SK-N-SH (cell line): ENCODE measurements around the gene GRK1. TPM values are rescaled to one million over a fixed set of nuclear protein-coding genes. Genes with fewer than 3 reads are reported as not detected.

Experiments used
- CTCF ChIA-PET: fragments of 300-600, 350-600 bp; formaldehyde crosslinking; extraction: SDS; loops from one replicate; lab custom pipeline; 2021; lab: Yijun Ruan, JAX
- POLR2A ChIA-PET: fragments of 350-600 bp; sonication (Branson Sonifier 250); formaldehyde crosslinking; extraction: SDS; loops from one replicate; lab custom pipeline; 2020; ENCODE audit warnings: antibody characterized with exemption, inconsistent platforms; lab: Yijun Ruan, JAX
- DNase-seq: peaks from one replicate; pipeline ENCODE4 v3.0.0; 2012
- H2AFZ ChIP-seq: fragments of 200-600 bp; sonication (generic); 2 replicates; pipeline ENCODE4 v1.8.1; 2016; ENCODE audit warnings: antibody characterized with exemption, mild to moderate bottlenecking, low read depth
- H3F3A ChIP-seq: fragments of 200-600 bp; sonication (generic); replicated peaks from 2 replicates; pipeline ENCODE3; 2016; ENCODE audit warnings: antibody characterized with exemption, mild to moderate bottlenecking; ENCODE audit not compliant: insufficient read depth
- H3K27ac ChIP-seq, 2 experiments: fragments of 200-500 bp in 1 of 2; fragments of 200-600 bp in 1 of 2; sonication (Bioruptor generic) in 1 of 2; sonication (generic), shearing (Covaris generic) in 1 of 2; 2 replicates each; pipeline versions ENCODE4 v1.5.1 to v1.6.1; 2014 to 2016; ENCODE audit warnings: low read depth in 2 of 2, inconsistent platforms in 1 of 2, low read length in 1 of 2, mild to moderate bottlenecking in 1 of 2, mixed read lengths in 1 of 2
- H3K27me3 ChIP-seq: fragments of 200-600 bp; sonication (generic), shearing (Covaris generic); 2 replicates; pipeline ENCODE4 v1.6.1; 2016; ENCODE audit warnings: mixed run types; ENCODE audit not compliant: insufficient read depth
- H3K36me3 ChIP-seq, 2 experiments: fragments of 200-500 bp in 1 of 2; fragments of 200-600 bp in 1 of 2; sonication (Bioruptor generic) in 1 of 2; sonication (generic) in 1 of 2; replicated peaks in 1 of 2; 2 replicates each; pipeline versions ENCODE3 to v1.5.1; 2014 to 2016; ENCODE audit warnings: low read length in 1 of 2, mild to moderate bottlenecking in 1 of 2; ENCODE audit not compliant: insufficient read depth in 2 of 2, control insufficient read depth in 1 of 2
- H3K4me1 ChIP-seq, 2 experiments: fragments of 200-500 bp in 1 of 2; fragments of 200-600 bp in 1 of 2; sonication (Bioruptor generic) in 1 of 2; sonication (generic), shearing (Covaris generic) in 1 of 2; 2 replicates each; pipeline versions ENCODE4 v1.5.1 to v1.6.1; 2014 to 2016; ENCODE audit warnings: low read depth in 1 of 2, low read length in 1 of 2, mixed run types in 1 of 2; ENCODE audit not compliant: insufficient read depth in 2 of 2, control insufficient read depth in 1 of 2
- H3K4me2 ChIP-seq: fragments of 200-600 bp; sonication (generic), shearing (Covaris generic); 2 replicates; pipeline ENCODE4 v1.6.1; 2017; ENCODE audit warnings: mixed run types
- H3K4me3 ChIP-seq, 2 experiments: fragments of 200-500 bp in 1 of 2; fragments of 200-600 bp in 1 of 2; sonication (Bioruptor generic) in 1 of 2; sonication (generic), shearing (Covaris generic) in 1 of 2; 2 replicates each; pipeline versions ENCODE4 v1.5.1 to v1.8.1; 2014 to 2016; ENCODE audit warnings: low read depth in 2 of 2, inconsistent platforms in 1 of 2, low read length in 1 of 2, mild to moderate bottlenecking in 1 of 2, mixed read lengths in 1 of 2, moderate library complexity in 1 of 2
- H3K79me2 ChIP-seq: fragments of 200-600 bp; sonication (generic); 2 replicates; pipeline ENCODE4 v1.8.1; 2017; ENCODE audit warnings: mild to moderate bottlenecking; ENCODE audit not compliant: insufficient read depth
- H3K9ac ChIP-seq: fragments of 200-600 bp; sonication (generic); 2 replicates; pipeline ENCODE4 v1.6.1; 2017; ENCODE audit warnings: mixed run types
- H3K9me2 ChIP-seq: fragments of 200-600 bp; sonication (generic); 2 replicates; pipeline ENCODE4 v1.6.1; 2017; ENCODE audit warnings: mixed run types
- H3K9me3 ChIP-seq: fragments of 200-600 bp; sonication (generic); 2 replicates; pipeline ENCODE4 v1.6.1; 2017; ENCODE audit warnings: mixed run types, mild to moderate bottlenecking, moderate library complexity
- H4K20me1 ChIP-seq: fragments of 200-600 bp; sonication (generic); 2 replicates; pipeline ENCODE4 v1.6.1; 2017; ENCODE audit warnings: mild to moderate bottlenecking, mixed run types; ENCODE audit not compliant: insufficient read depth
- CHD2 ChIP-seq: fragments of 150-350 bp; IDR thresholded peaks from 2 replicates; pipeline ENCODE4 v1.6.1; 2018; ENCODE audit warnings: low read length; ENCODE audit not compliant: partially characterized antibody
- ELF1 ChIP-seq: IDR thresholded peaks from 2 replicates; pipeline ENCODE4 v1.4.0; 2012
- EP300 ChIP-seq, 2 experiments: IDR thresholded peaks; 2 replicates each; pipeline versions ENCODE4 v1.4.0 to v1.6.1; 2012; ENCODE audit warnings: borderline replicate concordance in 1 of 2, low read depth in 1 of 2, low read length in 1 of 2
- FOSL2 ChIP-seq: IDR thresholded peaks from 2 replicates; pipeline ENCODE4 v1.4.0; 2012; ENCODE audit warnings: low read depth, mild to moderate bottlenecking, moderate library complexity, borderline replicate concordance
- FOXJ3 ChIP-seq: sonication (generic); formaldehyde crosslinking; IDR thresholded peaks from 2 replicates; pipeline ENCODE4 v1.5.1; 2020; ENCODE audit warnings: mild to moderate bottlenecking, missing genetic modification reagents
- FOXM1 ChIP-seq: IDR thresholded peaks from 2 replicates; pipeline ENCODE4 v1.4.0; 2012; ENCODE audit warnings: low read depth, mild to moderate bottlenecking
- GATA2 ChIP-seq: sonication (generic); formaldehyde crosslinking; IDR thresholded peaks from 2 replicates; pipeline ENCODE4 v1.5.0; 2020; ENCODE audit warnings: mild to moderate bottlenecking, missing genetic modification reagents
- JUND ChIP-seq: IDR thresholded peaks from 2 replicates; pipeline ENCODE4 v1.4.0; 2012
- MXI1 ChIP-seq: IDR thresholded peaks from 2 replicates; pipeline ENCODE4 v1.6.1; 2012; ENCODE audit warnings: mild to moderate bottlenecking, low read depth, low read length, improper control_type of control experiment
- POLR2AphosphoS5 ChIP-seq: IDR thresholded peaks from 2 replicates; pipeline ENCODE4 v1.6.1; 2012; ENCODE audit warnings: low read depth, low read length
- RAD21 ChIP-seq: IDR thresholded peaks from 2 replicates; pipeline ENCODE4 v1.6.1; 2012; ENCODE audit warnings: mild to moderate bottlenecking, low read length
- RFX5 ChIP-seq: IDR thresholded peaks from 2 replicates; pipeline ENCODE4 v1.6.1; 2012; ENCODE audit warnings: mild to moderate bottlenecking, improper control_type of control experiment, low read length
- SIN3A ChIP-seq: IDR thresholded peaks from 2 replicates; pipeline ENCODE4 v1.6.1; 2012; ENCODE audit warnings: low read depth, mild to moderate bottlenecking, low read length, moderate library complexity, borderline replicate concordance
- SMC3 ChIP-seq: IDR thresholded peaks from 2 replicates; pipeline ENCODE4 v1.6.1; 2012; ENCODE audit warnings: low read depth, low read length, improper control_type of control experiment
- TAF1 ChIP-seq: IDR thresholded peaks from 2 replicates; pipeline ENCODE4 v1.6.1; 2012; ENCODE audit warnings: low read depth, mild to moderate bottlenecking, low read length, moderate library complexity, borderline replicate concordance
- TCF12 ChIP-seq: IDR thresholded peaks from 2 replicates; pipeline ENCODE4 v1.4.0; 2012
- USF2 ChIP-seq: fragments of 150-350 bp; IDR thresholded peaks from 2 replicates; pipeline ENCODE4 v1.6.1; 2017; ENCODE audit warnings: antibody characterized with exemption, low read length, low read depth, borderline replicate concordance
- YY1 ChIP-seq: IDR thresholded peaks from 2 replicates; pipeline ENCODE4 v1.4.0; 2012; ENCODE audit warnings: low read depth, mild to moderate bottlenecking
- WGBS: methylation state at CpG from one replicate; pipeline ENCODE4 v1.1.6; 2017; ENCODE audit warnings: low lambda C conversion rate; 5-methylcytosine and 5-hydroxymethylcytosine counted together
- polyA plus RNA-seq, 3 experiments: library from polyadenylated mRNA; depleted of rRNA; stranded (reverse); fragments of >200 nt; gene quantifications; 2 replicates each; pipeline ENCODE4 v1.2.3, GENCODE V29; 2012

GRK1 gene
- polyA plus RNA-seq, 1 of the 3 experiments (the other 2 are of a cell fraction), result 0.12 TPM

GRCh38 chr13:113740286-113740556 is 73.2 kb downstream of the GRK1 start:
- POLR2A ChIA-PET, result no interaction called here
- no peak for DNase-seq
- no peaks in the 10 kb centered on the region for H3K9me3 ChIP-seq
- no peaks in the 10 kb centered on the region for H3K79me2 ChIP-seq
- CTCF ChIA-PET, result interaction anchor here (1.2 kb wide), 1 partner anchor 486 kb away, joined by 3 read pairs; no protein-coding TSS in a partner anchor
- H3K27me3 ChIP-seq, result no peaks in the 10 kb centered on the region
- H2AFZ ChIP-seq, result no peak overlapping the region
- H3K27ac ChIP-seq, result no peak overlapping the region
- no peak overlapping the region for H3K4me2 ChIP-seq
- no peaks in the 10 kb centered on the region for H3F3A ChIP-seq
- H3K9me2 ChIP-seq, result no peaks in the 10 kb centered on the region
- 71% methylated on average over 8 of the region's 9 CpGs for WGBS
- H3K4me1 ChIP-seq, result peaks cover 0 to 13% of the 10 kb centered on the region in 2 experiments; a peak in 1 of 4 replicates
- TF ChIP-seq RAD21 (no peak), FOXJ3 (CRISPR knock-in tag) (no peak), YY1 (no peak), SMC3 (no peak), RFX5 (no peak), USF2 (no peak), MXI1 (no peak), TCF12 (no peak)
- H4K20me1 ChIP-seq, result no peaks in the 10 kb centered on the region
- no peaks in the 10 kb centered on the region for H3K36me3 ChIP-seq
- no peak overlapping the region for H3K9ac ChIP-seq
- no peak overlapping the region for H3K4me3 ChIP-seq

GRCh38 chr13:113740661-113741060 is 73.6 kb downstream of the GRK1 start:
- H3K79me2 ChIP-seq, result no peaks in the 10 kb centered on the region
- DNase-seq, result no peak
- POLR2A ChIA-PET, result no interaction called here
- no peak overlapping the region for H3K4me2 ChIP-seq
- H3K4me3 ChIP-seq, result no peak overlapping the region
- H3K4me1 ChIP-seq, result peaks cover 0 to 13% of the 10 kb centered on the region in 2 experiments; a peak in 1 of 4 replicates
- H2AFZ ChIP-seq, result no peak overlapping the region
- no peaks in the 10 kb centered on the region for H3K27me3 ChIP-seq
- H3K9me2 ChIP-seq, result no peaks in the 10 kb centered on the region
- CTCF ChIA-PET, result interaction anchor here (1.2 to 1.9 kb wide), 2 partner anchors 16 to 485 kb away, joined by 3 to 9 read pairs; no protein-coding TSS in a partner anchor
- H3F3A ChIP-seq, result no peaks in the 10 kb centered on the region
- no peak overlapping the region for H3K27ac ChIP-seq
- no peaks in the 10 kb centered on the region for H3K36me3 ChIP-seq
- no peak overlapping the region for H3K9ac ChIP-seq
- TF ChIP-seq TAF1 (no peak), FOSL2 (no peak), FOXJ3 (CRISPR knock-in tag) (no peak), POLR2AphosphoS5 (no peak), FOXM1 (no peak), ELF1 (no peak), EP300 (IDR thresholded peaks at IDR 0.05; ENCODE audit: borderline replicate concordance in 1 of 2, low read depth in 1 of 2, low read length in 1 of 2) (no peak), JUND (no peak), GATA2 (CRISPR knock-in tag) (no peak), SIN3A (no peak), SMC3 (no peak), USF2 (no peak), CHD2 (no peak)
- no peaks in the 10 kb centered on the region for H3K9me3 ChIP-seq
- WGBS, result 76% methylated on average over 14 of the region's 16 CpGs
- H4K20me1 ChIP-seq, result no peaks in the 10 kb centered on the region
